Type B pancreatic cell (in vitro differentiated cells): ENCODE measurements around the gene SRRT. TPM values are rescaled to one million over a fixed set of nuclear protein-coding genes. Genes with fewer than 3 reads are reported as not detected.
"Not testable (repeated sequence)": the region's sequence is repeated elsewhere in the genome, so short reads cannot be mapped to it uniquely, and the experiment has no call there.

Experiments used
- DNase-seq: peaks from one replicate; pipeline ENCODE4 v3.0.0; 2021; ENCODE audit warnings: mixed read lengths; ENCODE audit not compliant: unreplicated experiment; ENCODE audit errors: extremely low spot score
- H3K27ac Mint-ChIP-seq: 2 replicates; pipeline ENCODE4 v1.8.0; 2021; ENCODE audit warnings: mild to moderate bottlenecking, mixed read lengths
- H3K27me3 Mint-ChIP-seq: 2 replicates; pipeline ENCODE4 v1.8.0; 2021; ENCODE audit warnings: mixed read lengths
- H3K36me3 Mint-ChIP-seq: 2 replicates; pipeline ENCODE4 v1.8.0; 2021; ENCODE audit warnings: mixed read lengths
- H3K4me1 Mint-ChIP-seq: one replicate; pipeline ENCODE4 v1.8.0; 2021; ENCODE audit warnings: mixed read lengths; ENCODE audit not compliant: unreplicated experiment
- H3K4me3 Mint-ChIP-seq: 2 replicates; pipeline ENCODE4 v1.8.0; 2021; ENCODE audit warnings: mild to moderate bottlenecking, mixed read lengths
- H3K9me3 Mint-ChIP-seq: 2 replicates; pipeline ENCODE4 v1.8.0; 2021; ENCODE audit warnings: mixed read lengths
- total RNA-seq: library from RNA; stranded (reverse); gene quantifications from 2 replicates; pipeline ENCODE4 v1.2.1, GENCODE V29; 2021; ENCODE audit warnings: low replicate concordance
- TF ChIP-seq, protein P1 (sequence below): fragments of 200-600 bp; sonication (generic); conservative IDR thresholded peaks from 2 replicates; pipeline ENCODE4 v1.5.0; 2021; ENCODE audit warnings: antibody characterized with exemption, mild to moderate bottlenecking

SRRT gene
- total RNA-seq, 1 donor from 2014 or later, result 239 TPM

DNA sequence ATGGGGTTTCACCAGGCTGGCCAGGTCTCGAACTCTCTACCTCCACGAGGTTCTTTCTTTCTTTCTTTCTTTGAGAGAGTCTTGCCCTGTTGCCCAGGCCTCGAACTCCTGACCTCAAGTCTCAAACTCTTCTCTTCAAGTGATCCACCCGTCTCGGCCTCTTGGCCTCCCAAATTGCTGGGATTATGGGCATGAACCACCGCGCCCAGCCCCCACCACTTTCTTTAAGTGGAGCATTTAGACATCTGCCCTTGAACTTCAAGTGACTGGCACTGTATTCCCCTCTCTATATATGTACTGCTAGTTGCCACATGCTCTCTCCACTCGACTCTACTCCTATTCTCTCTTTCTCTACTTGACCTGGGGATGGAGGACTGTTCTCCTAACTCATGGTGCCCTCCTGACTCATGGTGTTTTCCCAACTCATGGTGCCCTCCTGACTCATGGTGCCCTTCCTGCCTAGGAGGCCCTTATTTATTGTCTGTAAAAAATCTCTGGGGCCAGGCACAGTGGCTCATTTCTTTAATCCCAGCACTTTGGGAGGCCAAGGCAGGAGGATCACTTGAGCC is 40.1 kb downstream of the SRRT start:
- Mint-ChIP-seq H3K27ac (no peak overlapping the region), H3K4me3 (no peak overlapping the region), H3K4me1 (no peaks in the 10 kb centered on the region), H3K9me3 (no peaks in the 10 kb centered on the region), H3K27me3 (peaks cover 4% of the 10 kb centered on the region), H3K36me3 (no peaks in the 10 kb centered on the region)
- TF ChIP-seq, protein P1, sequence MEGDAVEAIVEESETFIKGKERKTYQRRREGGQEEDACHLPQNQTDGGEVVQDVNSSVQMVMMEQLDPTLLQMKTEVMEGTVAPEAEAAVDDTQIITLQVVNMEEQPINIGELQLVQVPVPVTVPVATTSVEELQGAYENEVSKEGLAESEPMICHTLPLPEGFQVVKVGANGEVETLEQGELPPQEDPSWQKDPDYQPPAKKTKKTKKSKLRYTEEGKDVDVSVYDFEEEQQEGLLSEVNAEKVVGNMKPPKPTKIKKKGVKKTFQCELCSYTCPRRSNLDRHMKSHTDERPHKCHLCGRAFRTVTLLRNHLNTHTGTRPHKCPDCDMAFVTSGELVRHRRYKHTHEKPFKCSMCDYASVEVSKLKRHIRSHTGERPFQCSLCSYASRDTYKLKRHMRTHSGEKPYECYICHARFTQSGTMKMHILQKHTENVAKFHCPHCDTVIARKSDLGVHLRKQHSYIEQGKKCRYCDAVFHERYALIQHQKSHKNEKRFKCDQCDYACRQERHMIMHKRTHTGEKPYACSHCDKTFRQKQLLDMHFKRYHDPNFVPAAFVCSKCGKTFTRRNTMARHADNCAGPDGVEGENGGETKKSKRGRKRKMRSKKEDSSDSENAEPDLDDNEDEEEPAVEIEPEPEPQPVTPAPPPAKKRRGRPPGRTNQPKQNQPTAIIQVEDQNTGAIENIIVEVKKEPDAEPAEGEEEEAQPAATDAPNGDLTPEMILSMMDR, result no peak
- no peak for DNase-seq

DNA sequence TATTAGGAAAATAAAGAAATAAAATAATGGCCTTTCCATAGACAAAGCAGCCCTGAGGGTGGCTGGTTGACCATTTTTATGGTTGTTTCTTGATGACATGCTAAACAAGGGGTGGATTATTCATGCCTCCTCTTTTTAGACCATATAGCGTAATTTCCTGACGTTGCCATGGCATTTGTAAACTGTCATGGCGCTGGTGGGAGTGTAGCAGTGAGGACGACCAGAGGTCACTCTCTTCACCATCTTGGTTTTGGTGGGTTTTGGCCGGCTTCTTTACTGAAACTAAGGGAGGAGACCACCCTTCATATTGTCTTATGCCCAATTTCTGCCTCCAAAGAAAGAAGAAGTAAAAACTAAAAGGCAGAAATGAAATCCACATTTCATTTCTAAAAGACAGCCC is 44.4 kb downstream of the SRRT start:
- H3K9me3 Mint-ChIP-seq, H3K4me1 Mint-ChIP-seq, H3K27ac Mint-ChIP-seq, H3K36me3 Mint-ChIP-seq, H3K4me3 Mint-ChIP-seq, DNase-seq: not testable (repeated sequence)
- H3K27me3 Mint-ChIP-seq, result peaks cover 28% of the 10 kb centered on the region

DNA sequence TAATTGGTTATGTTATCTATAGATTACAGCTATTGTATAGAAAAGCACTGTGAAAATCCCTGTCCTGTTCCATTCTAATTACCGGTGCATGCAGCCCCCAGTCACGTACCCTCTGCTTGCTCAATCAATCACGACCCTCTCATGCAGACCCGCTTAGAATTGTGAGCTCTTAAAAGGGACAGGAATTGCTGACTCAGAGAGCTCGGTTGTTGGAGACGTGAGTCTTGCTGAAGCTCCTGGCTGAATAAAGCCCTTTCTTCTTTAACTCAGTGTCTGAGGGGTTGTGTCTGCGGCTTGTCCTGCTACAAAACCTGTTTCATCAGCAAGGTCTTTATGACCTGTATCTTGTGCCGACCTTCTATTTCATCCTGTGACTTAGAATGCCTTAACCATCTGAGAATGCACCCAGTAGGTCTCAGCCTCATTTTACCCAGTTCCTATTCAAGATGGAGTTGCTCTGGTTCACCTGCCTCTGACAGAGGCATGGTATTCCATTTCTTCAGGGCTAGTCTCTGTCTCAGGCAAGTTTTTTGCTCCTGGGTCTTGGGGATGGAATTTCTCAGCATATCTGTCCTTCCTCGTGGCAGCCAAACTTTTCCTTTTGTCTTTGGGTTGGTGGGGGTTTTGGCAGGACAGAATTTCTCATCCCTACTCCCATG is 45.0 kb downstream of the SRRT start:
- H3K36me3 Mint-ChIP-seq, H3K4me3 Mint-ChIP-seq, H3K4me1 Mint-ChIP-seq, H3K27ac Mint-ChIP-seq, H3K9me3 Mint-ChIP-seq, DNase-seq: not testable (repeated sequence)
- peaks cover 28% of the 10 kb centered on the region for H3K27me3 Mint-ChIP-seq

DNA sequence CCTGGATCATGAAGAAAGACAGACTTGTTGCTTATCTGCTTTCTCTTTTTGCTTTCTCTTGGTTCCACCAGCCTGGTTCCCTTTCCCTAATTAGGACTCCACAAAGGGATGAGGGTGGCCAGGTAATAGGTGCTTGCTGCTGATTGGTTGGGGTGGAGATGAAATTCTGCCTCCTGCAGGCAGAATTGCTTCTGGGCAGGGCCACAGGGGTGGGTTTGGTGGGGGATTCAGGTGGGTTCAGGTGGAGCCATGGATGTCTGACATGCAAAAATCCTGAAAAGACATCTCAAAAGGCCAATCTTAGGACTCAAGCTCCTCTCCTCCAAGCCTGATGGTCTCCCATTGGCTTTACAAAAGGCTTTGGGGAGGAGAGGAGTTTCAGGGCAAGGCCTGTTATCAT is 46.1 kb downstream of the SRRT start:
- H3K9me3 Mint-ChIP-seq, result peaks cover 6% of the 10 kb centered on the region
- TF ChIP-seq, protein P1, result no peak
- no peak for DNase-seq
- no peak overlapping the region for H3K27ac Mint-ChIP-seq
- peaks cover 28% of the 10 kb centered on the region for H3K27me3 Mint-ChIP-seq
- no peaks in the 10 kb centered on the region for H3K4me1 Mint-ChIP-seq
- H3K4me3 Mint-ChIP-seq, result no peak overlapping the region
- H3K36me3 Mint-ChIP-seq, result no peaks in the 10 kb centered on the region

DNA sequence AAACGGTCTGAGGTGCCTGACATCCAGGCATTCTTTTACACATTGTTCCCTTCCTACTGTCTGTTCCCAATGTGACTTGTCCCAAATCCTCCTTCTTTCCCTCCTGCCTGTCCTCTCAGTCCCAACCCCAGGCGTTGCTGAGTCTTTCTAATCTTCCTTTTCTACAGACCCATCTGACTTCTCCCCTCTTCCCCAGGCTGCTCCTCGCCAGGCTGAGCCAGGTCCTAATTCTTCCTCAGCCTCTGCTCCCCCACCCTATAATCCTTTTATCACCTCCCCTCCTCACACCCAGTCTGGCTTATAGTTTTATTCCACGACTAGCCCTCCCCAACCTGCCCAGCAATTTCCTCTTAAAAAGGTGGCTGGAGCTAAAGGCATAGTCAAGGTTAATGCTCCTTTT is 48.7 kb downstream of the SRRT start:
- not testable (repeated sequence) for H3K4me3 Mint-ChIP-seq, H3K27ac Mint-ChIP-seq, H3K9me3 Mint-ChIP-seq, H3K4me1 Mint-ChIP-seq, H3K36me3 Mint-ChIP-seq, DNase-seq
- peaks cover 28% of the 10 kb centered on the region for H3K27me3 Mint-ChIP-seq

DNA sequence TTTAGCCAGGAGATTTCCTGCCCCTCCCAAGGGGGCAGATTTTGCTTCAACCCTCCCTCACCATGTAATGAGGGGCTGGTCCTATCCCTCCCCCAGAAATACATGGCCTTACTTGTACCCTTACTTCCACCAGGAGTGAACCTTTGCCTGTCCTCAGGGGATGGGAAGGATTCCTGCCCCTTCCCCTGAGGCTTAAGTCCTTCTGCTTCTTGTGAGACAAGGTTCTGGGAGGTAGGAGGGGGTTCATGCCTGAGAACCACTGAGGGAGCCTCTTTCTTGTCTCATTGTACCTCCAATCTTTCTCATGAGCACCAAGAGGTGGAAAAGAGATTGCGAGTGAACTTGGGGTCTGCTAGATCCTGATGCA is 54.9 kb downstream of the SRRT start:
- Mint-ChIP-seq H3K4me1 (no peaks in the 10 kb centered on the region), H3K4me3 (no peak overlapping the region)

DNA sequence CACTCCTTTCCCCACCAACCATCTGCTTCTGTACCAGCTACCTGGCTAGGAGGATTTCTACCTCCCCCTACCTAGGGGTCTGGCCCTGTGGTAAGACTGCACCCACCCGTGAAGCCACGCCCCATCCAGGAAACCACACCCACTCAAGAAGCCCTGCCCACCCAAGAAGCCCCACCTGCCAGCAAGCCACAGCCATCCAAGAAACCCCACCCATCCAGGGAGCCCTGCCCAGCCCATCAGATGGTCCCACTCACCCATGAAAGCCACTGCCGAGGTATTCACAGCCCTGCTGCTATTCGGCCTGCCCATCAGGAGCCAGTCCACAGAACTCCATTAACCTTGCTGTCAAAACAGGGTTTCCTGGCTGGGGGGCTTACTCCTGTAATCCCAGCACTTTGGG is 58.8 kb downstream of the SRRT start:
- Mint-ChIP-seq H3K27me3 (peaks cover 3% of the 10 kb centered on the region), H3K4me1 (no peaks in the 10 kb centered on the region), H3K27ac (no peak overlapping the region), H3K9me3 (no peaks in the 10 kb centered on the region), H3K36me3 (no peaks in the 10 kb centered on the region), H3K4me3 (no peak overlapping the region)
- DNase-seq, result no peak
- TF ChIP-seq, protein P1, result no peak

More for the DNA sequence above, 54.9 kb downstream of the SRRT start:
- TF ChIP-seq, protein P1, result no peak
- no peak for DNase-seq
- H3K36me3 Mint-ChIP-seq, result no peaks in the 10 kb centered on the region
- H3K27me3 Mint-ChIP-seq, result no peaks in the 10 kb centered on the region
- no peaks in the 10 kb centered on the region for H3K9me3 Mint-ChIP-seq
- peak overlapping the region; percentile 90 for H3K27ac Mint-ChIP-seq

DNA sequence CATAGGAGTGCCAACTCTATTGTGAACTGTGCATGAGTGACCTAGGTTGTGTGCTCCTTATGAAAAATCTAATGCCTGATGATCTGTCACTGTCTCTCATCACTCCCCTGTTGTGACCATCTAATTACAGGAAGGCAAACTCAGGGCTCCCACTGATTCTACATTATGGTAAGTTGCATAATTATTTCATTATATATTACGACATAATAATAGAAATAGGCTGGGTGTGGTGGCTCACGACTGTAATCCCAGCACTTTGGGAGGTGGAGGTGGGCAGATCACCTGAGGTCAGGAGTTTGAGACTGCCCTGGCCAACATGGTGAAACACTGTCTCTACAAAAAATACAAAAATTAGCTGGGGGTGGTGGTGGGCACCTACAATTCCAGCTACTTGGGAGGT is 60.5 kb downstream of the SRRT start:
- not testable (repeated sequence) for H3K36me3 Mint-ChIP-seq, H3K27me3 Mint-ChIP-seq, H3K9me3 Mint-ChIP-seq, H3K27ac Mint-ChIP-seq, H3K4me1 Mint-ChIP-seq, H3K4me3 Mint-ChIP-seq, DNase-seq

DNA sequence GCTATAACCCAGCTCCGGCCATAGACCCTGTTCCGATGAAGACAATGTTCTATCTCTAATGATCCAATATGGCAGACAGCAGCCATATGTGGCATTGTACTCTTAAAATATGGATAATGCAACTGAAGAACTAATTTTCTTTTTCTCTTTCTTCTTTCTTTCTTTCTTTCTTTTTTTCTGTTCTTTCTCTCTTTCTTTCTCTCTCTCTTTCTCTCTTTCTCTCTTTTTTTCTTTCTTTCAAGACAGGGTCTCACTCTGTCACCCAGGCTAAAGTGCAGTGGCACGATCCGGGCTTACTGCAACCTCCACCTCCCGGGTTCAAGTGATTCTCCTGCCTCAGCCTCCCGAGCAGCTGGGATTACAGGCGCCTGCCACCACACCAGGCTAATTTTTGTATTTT is 61.3 kb downstream of the SRRT start:
- not testable (repeated sequence) for H3K9me3 Mint-ChIP-seq, H3K4me1 Mint-ChIP-seq, H3K36me3 Mint-ChIP-seq, H3K27ac Mint-ChIP-seq, DNase-seq, H3K27me3 Mint-ChIP-seq, H3K4me3 Mint-ChIP-seq
